ENCODE measurements around the gene LNX1. TPM values are rescaled to one million over a fixed set of nuclear protein-coding genes. Genes with fewer than 3 reads are reported as not detected.

The LNX1 gene
- total RNA-seq, 1 experiment from 2014 or later = 3.3 TPM

DNA sequence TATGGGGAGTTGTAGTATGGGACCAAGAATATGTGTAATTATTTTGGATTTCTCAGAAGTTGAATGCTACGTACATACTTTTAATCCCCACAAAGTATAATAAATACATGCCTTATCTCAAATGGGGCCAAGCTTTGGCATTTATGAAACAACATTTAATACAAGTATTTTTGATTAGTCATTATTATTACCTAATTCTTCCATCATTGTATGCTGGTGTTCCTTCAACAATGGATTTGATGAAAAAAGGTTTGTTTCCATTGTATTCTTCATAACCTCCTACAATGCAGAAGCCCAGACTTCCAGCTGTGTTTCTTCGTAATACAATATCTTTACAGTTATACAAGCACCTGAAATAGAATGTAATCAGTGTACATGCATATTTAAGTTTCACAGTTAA is 130.0 kb downstream of the LNX1 start:
- no peak overlapping the region for H2AFZ ChIP-seq (ENCODE audit: low read depth, low read length, poor library complexity, severe bottlenecking)
- 0 out of 2 replicates have a peak, but pooled peaks cover 3% of the 10 kb centered on the region for H4K20me1 ChIP-seq (ENCODE audit: insufficient read depth)
- no peaks in the 10 kb centered on the region for H3K9me3 ChIP-seq (ENCODE audit: control insufficient read depth in 1 of 2, insufficient read depth in 1 of 2, low read depth in 1 of 2, low read length in 2 of 2)
- no peaks in the 10 kb centered on the region for H3K9me2 ChIP-seq (ENCODE audit: insufficient read depth)
- no peak overlapping the region for H3K4me3 ChIP-seq (replicated peaks in 1 of 2; ENCODE audit: low read depth in 1 of 2, low read length in 2 of 2)
- H3K4me2 ChIP-seq (ENCODE audit: low read length) = no peak overlapping the region
- no TSS peak for BruUV-seq (replicated peaks)
- H3K27me3 ChIP-seq (ENCODE audit: insufficient read depth, low read length) = no peaks in the 10 kb centered on the region
- no peak for TF ChIP-seq SRF (IDR thresholded peaks at IDR 0.05; ENCODE audit: low read depth)
- TF ChIP-seq, protein P1, sequence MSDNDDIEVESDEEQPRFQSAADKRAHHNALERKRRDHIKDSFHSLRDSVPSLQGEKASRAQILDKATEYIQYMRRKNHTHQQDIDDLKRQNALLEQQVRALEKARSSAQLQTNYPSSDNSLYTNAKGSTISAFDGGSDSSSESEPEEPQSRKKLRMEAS (IDR thresholded peaks at IDR 0.05) = no peak
- no peak for TF ChIP-seq POLR2AphosphoS5 (IDR thresholded peaks at IDR 0.05; ENCODE audit: low read depth, low read length)
- no peak for TF ChIP-seq CEBPB (IDR thresholded peaks at IDR 0.05; ENCODE audit: low read depth)
- DNase-seq (ENCODE audit: low read depth, low spot score) = no peak
- no peaks in the 10 kb centered on the region for H3K79me2 ChIP-seq (ENCODE audit: insufficient read depth, low read length)
- H3K9ac ChIP-seq (ENCODE audit: low read length) = no peak overlapping the region
- CTCF ChIA-PET = no interaction called here
- POLR2A ChIA-PET = no interaction called here
- RAD21 ChIA-PET (ENCODE audit: low non-redundant PET in 1 of 2, low total read pairs in 2 of 2, uncharacterized antibody in 2 of 2, unreplicated experiment in 2 of 2) = no interaction called here
- peaks cover 8 to 12% of the 10 kb centered on the region in 2 experiments; a peak in 2 of 4 replicates for H3K36me3 ChIP-seq (ENCODE audit: control insufficient read depth in 1 of 2, insufficient read depth in 2 of 2, low read length in 2 of 2)
- H3K27ac ChIP-seq (ENCODE audit: low read depth, low read length) = no peak overlapping the region
- H3K4me1 ChIP-seq (ENCODE audit: control insufficient read depth in 1 of 2, insufficient read depth in 2 of 2, low read length in 2 of 2) = peaks cover 0 to 3% of the 10 kb centered on the region in 2 experiments; a peak in 1 of 4 replicates
- ATAC-seq = no peak
- intact Hi-C loops (cut with micrococcal nuclease) = no loop called here

DNA sequence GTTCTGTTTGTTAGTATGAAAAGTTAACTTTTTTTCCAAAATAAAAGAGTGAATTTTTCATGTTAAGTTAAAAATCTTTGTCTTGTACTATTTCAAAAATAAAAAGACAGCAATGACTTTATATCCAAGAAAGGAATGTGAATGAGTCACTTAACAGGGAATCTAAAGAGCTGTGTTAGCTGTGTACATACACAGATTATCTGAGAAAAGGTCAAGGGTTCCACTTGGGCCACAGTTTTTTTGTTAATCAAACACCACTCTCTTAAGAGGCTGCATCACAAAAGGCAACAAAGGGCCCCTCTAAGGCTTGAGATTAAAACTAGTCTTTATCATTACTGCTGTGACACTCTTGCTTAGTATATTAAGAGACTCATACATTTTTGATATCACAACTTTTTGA is 131.7 kb downstream of the LNX1 start:
- no peaks in the 10 kb centered on the region for H3K9me3 ChIP-seq (ENCODE audit: control insufficient read depth in 1 of 2, insufficient read depth in 1 of 2, low read depth in 1 of 2, low read length in 2 of 2)
- BruUV-seq (replicated peaks) = no TSS peak
- no peak overlapping the region for H3K4me2 ChIP-seq (ENCODE audit: low read length)
- H3K9ac ChIP-seq (ENCODE audit: low read length) = no peak overlapping the region
- intact Hi-C loops (cut with micrococcal nuclease) = no loop called here
- H3K4me3 ChIP-seq (replicated peaks in 1 of 2; ENCODE audit: low read depth in 1 of 2, low read length in 2 of 2) = no peak overlapping the region
- H3K9me2 ChIP-seq (ENCODE audit: insufficient read depth) = no peaks in the 10 kb centered on the region
- 0 out of 2 replicates have a peak, but pooled peaks cover 10% of the 10 kb centered on the region for H4K20me1 ChIP-seq (ENCODE audit: insufficient read depth)
- no peaks in the 10 kb centered on the region for H3K27me3 ChIP-seq (ENCODE audit: insufficient read depth, low read length)
- no peak overlapping the region for H3K27ac ChIP-seq (ENCODE audit: low read depth, low read length)
- RAD21 ChIA-PET (ENCODE audit: low non-redundant PET in 1 of 2, low total read pairs in 2 of 2, uncharacterized antibody in 2 of 2, unreplicated experiment in 2 of 2) = no interaction called here
- no peak for DNase-seq (ENCODE audit: low read depth, low spot score)
- POLR2A ChIA-PET = no interaction called here
- peak; percentile 59; the same call in 1 of the 2 replicates for ATAC-seq
- H3K36me3 ChIP-seq (ENCODE audit: control insufficient read depth in 1 of 2, insufficient read depth in 2 of 2, low read length in 2 of 2) = peaks cover 9 to 16% of the 10 kb centered on the region in 2 experiments; a peak in 2 of 4 replicates
- no peak overlapping the region for H2AFZ ChIP-seq (ENCODE audit: low read depth, low read length, poor library complexity, severe bottlenecking)
- H3K4me1 ChIP-seq (ENCODE audit: control insufficient read depth in 1 of 2, insufficient read depth in 2 of 2, low read length in 2 of 2) = peaks cover 0 to 3% of the 10 kb centered on the region in 2 experiments; a peak in 1 of 4 replicates
- H3K79me2 ChIP-seq (ENCODE audit: insufficient read depth, low read length) = no peaks in the 10 kb centered on the region
- CTCF ChIA-PET = no interaction called here
- TF ChIP-seq ELF1 (IDR thresholded peaks at IDR 0.05; ENCODE audit: borderline replicate concordance, low read depth) (no peak), CBX3 (IDR thresholded peaks at IDR 0.05; ENCODE audit: low read depth) (no peak), EGR1 (IDR thresholded peaks at IDR 0.05; ENCODE audit: low read depth) (no peak), EZH2 (IDR thresholded peaks at IDR 0.05) (no peak), YY1 (IDR thresholded peaks at IDR 0.05; ENCODE audit: extremely low read depth, insufficient replicate concordance, low read depth, low read length) (no peak), POLR2A (IDR thresholded peaks at IDR 0.05; ENCODE audit: borderline replicate concordance, extremely low read depth, insufficient read depth, insufficient read length) (no peak), FOSL1 (IDR thresholded peaks at IDR 0.05; ENCODE audit: low read depth) (no peak), SRF (IDR thresholded peaks at IDR 0.05; ENCODE audit: low read depth) (no peak), JUND (IDR thresholded peaks at IDR 0.05) (no peak), CEBPB (IDR thresholded peaks at IDR 0.05; ENCODE audit: low read depth) (no peak), SIN3A (IDR thresholded peaks at IDR 0.05; ENCODE audit: low read depth) (no peak), TCF7L2 (IDR thresholded peaks at IDR 0.05; ENCODE audit: borderline replicate concordance, extremely low read depth, insufficient read depth, insufficient read length) (no peak)
- TF ChIP-seq, protein P2, sequence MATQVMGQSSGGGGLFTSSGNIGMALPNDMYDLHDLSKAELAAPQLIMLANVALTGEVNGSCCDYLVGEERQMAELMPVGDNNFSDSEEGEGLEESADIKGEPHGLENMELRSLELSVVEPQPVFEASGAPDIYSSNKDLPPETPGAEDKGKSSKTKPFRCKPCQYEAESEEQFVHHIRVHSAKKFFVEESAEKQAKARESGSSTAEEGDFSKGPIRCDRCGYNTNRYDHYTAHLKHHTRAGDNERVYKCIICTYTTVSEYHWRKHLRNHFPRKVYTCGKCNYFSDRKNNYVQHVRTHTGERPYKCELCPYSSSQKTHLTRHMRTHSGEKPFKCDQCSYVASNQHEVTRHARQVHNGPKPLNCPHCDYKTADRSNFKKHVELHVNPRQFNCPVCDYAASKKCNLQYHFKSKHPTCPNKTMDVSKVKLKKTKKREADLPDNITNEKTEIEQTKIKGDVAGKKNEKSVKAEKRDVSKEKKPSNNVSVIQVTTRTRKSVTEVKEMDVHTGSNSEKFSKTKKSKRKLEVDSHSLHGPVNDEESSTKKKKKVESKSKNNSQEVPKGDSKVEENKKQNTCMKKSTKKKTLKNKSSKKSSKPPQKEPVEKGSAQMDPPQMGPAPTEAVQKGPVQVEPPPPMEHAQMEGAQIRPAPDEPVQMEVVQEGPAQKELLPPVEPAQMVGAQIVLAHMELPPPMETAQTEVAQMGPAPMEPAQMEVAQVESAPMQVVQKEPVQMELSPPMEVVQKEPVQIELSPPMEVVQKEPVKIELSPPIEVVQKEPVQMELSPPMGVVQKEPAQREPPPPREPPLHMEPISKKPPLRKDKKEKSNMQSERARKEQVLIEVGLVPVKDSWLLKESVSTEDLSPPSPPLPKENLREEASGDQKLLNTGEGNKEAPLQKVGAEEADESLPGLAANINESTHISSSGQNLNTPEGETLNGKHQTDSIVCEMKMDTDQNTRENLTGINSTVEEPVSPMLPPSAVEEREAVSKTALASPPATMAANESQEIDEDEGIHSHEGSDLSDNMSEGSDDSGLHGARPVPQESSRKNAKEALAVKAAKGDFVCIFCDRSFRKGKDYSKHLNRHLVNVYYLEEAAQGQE (IDR thresholded peaks at IDR 0.05; ENCODE audit: low read depth) = no peak
- TF ChIP-seq, protein P3, sequence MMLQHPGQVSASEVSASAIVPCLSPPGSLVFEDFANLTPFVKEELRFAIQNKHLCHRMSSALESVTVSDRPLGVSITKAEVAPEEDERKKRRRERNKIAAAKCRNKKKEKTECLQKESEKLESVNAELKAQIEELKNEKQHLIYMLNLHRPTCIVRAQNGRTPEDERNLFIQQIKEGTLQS (IDR thresholded peaks at IDR 0.05) = no peak
- TF ChIP-seq, protein P4, sequence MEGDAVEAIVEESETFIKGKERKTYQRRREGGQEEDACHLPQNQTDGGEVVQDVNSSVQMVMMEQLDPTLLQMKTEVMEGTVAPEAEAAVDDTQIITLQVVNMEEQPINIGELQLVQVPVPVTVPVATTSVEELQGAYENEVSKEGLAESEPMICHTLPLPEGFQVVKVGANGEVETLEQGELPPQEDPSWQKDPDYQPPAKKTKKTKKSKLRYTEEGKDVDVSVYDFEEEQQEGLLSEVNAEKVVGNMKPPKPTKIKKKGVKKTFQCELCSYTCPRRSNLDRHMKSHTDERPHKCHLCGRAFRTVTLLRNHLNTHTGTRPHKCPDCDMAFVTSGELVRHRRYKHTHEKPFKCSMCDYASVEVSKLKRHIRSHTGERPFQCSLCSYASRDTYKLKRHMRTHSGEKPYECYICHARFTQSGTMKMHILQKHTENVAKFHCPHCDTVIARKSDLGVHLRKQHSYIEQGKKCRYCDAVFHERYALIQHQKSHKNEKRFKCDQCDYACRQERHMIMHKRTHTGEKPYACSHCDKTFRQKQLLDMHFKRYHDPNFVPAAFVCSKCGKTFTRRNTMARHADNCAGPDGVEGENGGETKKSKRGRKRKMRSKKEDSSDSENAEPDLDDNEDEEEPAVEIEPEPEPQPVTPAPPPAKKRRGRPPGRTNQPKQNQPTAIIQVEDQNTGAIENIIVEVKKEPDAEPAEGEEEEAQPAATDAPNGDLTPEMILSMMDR (IDR thresholded peaks at IDR 0.05 in 2 of 3, conservative IDR thresholded peaks at IDR 0.05 in 1 of 3; ENCODE audit: borderline replicate concordance in 1 of 3, insufficient read depth in 1 of 3, low read depth in 2 of 3, low read length in 2 of 3) = no peak

Data from HCT116 (cell line).